Limb (tissue), 2 donors: Measurements from ENCODE around the gene ELOB.

Experiments used
- DNase-seq, 2 donors: peaks; one replicate each; pipeline ENCODE4 v3.0.0-alpha.2; 2016; ENCODE audit errors: extremely low spot score in 2 of 2

ELOB gene

DNA sequence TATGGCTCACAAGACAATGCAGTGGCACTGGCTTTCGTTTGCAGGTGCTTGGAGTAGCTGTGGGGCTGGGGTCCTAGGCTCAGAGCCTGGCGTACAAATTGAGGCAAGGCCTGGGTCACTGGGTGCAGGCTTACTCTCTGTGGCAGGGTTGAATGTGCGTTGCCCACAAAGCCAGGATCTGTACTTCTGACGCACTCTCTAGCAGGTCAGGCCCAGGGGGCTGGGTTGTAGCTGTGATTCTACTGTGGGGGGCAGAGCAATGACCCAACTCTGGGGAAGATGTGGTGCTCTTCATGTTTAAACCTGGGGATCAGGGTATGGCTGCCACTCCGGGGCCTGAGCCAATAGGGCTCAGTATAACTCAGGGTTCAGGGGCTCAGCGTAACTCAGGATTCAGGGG is 33.6 kb upstream of the ELOB start:
- no peak for DNase-seq

DNA sequence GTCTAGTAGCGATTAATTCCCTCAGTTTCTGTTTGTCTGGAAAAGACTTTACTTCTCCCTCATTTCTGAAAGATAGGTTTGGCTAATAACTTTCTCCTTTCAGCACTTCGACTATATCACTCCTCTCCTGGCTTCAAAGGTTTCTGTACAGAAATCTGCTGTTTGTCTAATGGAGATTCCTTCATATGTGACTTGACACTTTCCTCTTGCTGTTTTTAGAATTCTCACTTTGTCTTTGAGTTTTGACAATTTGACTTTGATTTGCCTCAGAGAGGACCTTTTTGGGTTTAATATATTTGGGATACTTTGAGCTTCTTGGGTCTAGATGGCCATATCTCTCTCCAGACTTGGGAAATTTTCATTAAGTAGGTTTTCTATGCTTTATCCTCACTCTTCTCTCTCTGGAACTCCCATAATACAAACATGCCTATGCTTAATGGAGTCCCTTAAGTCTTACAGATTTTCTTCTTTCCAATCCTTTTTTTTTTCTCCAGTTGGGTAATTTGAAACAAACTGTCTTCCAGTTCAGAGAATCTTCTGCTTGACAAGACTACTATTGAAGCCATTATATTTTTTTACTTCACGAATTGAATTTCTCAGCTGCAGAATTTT is 32.2 kb upstream of the ELOB start:
- no peak for DNase-seq

DNA sequence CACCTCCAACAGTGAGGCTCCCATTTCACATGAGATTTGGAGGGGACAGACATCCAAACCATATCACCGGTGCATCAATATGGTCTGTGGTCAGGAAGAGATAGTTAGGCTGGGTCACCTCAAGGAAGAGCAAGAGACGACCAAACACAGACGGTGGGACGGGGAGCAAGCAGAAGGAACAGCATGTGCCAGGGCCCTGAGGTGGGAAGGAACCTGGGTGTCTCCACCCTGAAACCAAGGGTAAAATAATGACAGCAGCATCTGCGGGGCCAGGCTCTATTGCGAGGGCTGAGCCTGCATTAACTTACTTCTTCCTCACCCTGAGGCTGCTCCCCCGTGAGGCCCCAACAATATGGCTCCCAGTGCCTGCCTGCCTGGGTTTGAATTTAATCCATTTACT is 31.1 kb upstream of the ELOB start:
- DNase-seq, result no peak

DNA sequence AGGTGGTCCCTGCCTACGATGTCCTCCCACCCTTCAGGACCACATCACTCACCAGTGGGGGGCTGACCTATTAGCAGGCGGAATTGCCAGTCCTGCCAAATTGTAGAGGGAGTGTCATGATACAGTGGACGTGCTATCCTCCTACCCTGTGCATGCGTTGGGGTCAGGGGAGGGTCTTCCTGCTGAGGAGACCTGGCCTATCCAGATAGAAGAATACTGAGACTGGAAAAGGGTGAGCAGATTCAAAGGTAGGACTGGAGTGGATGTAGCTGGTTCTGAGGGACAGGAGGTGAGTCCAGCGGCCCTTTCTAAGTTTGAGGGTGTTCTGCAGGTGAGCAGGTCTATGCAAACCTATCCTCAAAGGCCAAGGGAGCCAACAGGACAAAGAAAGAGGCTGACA is 29.2 kb upstream of the ELOB start:
- no peak for DNase-seq

DNA sequence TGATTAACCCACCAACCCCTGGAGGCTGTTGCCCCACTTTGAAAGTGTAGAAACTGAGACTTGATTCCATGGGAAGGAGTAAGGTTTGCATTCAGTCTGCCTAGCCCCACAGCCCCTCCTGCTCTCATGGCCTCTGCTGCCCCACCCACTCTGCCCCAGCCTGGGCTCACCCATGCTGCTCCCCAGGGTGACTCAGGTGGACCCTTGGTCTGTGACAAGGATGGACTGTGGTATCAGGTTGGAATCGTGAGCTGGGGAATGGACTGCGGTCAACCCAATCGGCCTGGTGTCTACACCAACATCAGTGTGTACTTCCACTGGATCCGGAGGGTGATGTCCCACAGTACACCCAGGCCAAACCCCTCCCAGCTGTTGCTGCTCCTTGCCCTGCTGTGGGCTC is 27.6 kb upstream of the ELOB start:
- DNase-seq, result no peak

DNA sequence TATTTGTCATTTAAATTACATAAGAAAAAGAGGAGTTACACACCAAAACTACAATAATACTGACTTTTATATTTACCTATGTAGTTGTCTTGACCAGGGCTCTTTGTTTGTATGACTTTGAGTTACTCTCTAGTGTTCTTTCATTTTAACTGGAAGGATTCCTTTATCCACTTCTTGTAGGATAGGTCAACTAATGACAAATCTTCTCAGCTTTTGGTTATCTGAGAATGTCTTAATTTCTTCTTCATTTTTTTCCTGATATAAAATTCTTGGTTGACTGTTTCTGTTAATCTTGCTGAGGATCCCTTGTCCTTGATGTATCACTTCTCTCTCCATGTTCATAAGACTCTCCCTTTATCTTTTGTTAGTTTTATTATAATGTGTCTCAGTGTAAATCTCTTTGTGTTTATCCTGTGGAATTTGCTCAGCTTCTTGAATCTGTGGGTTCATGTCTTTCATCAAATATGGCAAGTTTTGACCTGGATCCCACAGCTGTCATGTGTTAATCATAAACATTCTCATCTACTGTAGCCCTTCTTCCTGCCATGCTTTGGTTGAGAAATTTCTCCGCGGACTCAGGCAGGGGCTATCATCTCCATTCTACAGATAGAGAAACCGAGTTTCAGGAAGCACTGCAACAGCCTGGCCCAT is 26.6 kb upstream of the ELOB start:
- no peak for DNase-seq

DNA sequence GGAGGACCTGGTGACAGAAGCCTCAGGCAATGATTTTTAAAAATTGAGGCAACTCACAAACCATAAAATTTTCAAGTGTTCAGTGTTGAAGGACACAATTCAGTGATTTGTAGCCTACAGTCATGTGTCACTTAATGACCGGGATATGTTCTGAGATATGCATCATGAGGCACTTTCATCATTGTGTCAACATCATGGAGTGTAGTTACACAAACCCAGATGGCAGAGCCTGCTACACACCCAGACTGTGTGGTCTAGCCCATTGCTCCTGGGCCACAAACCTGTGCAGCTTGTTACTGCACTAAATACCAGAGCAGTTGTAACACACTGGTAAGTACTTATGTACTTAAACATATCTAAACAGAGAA is 22.8 kb upstream of the ELOB start:
- DNase-seq, result no peak

DNA sequence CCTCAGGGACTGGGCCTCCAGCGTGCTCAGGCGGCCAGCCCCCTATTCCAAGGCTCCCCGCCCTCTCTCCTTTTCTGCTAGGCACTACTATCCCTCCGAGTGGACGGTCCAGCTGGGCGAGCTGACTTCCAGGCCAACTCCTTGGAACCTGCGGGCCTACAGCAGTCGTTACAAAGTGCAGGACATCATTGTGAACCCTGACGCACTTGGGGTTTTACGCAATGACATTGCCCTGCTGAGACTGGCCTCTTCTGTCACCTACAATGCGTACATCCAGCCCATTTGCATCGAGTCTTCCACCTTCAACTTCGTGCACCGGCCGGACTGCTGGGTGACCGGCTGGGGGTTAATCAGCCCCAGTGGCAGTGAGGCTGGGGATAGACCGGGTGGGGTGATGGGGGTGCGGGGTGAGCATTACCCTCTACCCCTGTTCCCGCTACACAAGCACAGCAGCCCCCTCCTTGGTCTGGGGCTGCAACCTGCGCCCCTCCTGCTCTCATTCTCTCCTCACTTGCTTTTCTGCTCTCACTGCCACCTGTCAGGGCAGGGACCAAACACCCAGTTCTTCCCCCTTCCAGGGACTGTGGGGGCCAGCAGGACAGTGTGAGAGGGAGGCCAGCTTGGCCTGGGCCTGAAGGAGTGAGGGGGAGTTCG is 22.3 kb upstream of the ELOB start:
- DNase-seq, result no peak

DNA sequence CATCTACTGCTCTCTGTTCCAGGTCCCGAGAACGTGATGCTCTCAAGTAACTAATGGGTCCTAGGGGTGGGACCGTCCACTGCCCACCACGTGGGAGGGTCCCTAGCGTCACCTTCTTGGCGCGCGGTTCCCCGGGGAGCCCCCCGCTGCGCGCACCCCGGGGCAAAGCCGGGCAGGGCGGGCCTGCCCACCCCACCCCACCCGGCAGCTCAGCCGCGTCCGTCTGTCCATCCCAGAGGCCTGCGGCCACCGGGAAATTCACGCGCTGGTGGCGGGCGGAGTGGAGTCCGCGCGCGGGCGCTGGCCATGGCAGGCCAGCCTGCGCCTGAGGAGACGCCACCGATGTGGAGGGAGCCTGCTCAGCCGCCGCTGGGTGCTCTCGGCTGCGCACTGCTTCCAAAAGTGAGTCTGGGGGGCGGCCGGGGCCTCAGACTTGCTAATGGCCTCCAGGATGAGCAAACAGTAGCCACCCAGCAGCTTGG is 21.7 kb upstream of the ELOB start:
- no peak for DNase-seq

DNA sequence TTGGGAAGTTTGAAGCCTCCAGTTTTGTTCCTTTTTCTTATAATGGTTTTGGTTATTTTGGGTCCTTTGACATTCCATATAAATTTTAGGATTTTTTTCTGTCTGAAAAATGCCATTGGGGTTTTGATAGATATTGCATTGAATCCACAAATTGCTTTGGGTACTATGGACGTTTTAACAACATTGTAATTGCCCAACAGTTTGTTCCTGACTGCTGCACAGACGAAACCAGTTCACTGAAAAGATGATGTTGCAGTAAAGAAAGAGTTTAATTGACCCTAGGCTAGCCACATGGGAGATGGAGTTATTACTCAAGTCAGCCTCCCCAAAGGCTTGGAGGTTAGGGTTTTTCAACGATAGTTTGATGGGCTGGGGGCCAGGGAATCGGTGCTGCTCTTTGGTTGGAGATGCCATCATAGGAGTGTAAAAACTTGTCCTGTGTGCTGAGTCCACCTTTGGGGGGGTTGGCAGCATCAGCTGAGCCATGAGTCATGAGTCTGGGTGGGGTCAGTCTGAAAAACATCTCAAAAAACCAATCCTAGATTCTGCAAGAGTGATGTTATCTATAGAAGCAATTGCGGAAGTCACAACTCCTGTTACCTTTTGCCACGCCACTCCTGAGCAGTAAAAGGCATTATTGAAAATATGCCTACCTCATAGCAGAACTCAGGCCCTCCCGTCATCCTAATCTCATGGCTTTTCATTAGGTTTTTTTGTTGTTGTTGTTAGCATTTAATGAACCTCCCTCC is 18.5 kb upstream of the ELOB start:
- no peak for DNase-seq

DNA sequence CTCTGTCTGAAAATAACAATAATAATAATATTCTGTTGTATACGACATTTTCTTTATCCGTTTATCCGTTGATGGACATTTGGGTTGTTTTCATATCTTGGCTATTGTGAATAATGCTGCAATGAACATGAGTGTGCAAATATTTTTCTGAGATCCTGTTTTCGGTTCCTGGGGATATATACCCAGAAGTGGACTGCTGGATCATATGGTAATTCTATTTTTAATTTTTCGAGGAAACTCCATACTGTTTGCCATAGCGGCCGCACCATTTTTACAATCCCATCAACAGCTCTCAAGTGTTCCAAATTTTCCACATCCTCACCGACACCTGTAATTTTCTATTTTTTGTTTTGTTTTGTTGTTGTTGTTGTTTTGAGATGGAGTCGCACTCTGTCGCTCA is 15.9 kb upstream of the ELOB start:
- no peak for DNase-seq

DNA sequence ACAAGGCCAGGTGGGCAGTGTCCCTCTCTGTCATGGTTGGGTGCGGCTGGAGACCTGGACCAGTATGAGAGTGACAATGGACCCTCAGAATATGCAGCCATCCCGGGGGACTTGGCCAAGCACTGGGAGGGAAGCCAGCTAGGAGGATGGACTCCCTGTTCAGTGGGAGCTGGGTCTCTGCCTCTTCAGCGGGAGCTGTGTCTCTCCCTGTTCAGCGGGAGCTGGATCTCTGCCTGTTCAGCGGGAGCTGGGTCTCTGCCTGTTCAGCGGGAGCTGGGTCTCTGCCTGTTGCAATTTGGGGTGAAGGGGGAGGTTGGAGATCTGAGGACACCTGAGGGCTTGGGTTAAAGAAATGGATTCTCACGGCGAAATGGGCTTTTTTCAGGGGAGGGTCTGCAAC is 14.1 kb upstream of the ELOB start:
- DNase-seq, result no peak

DNA sequence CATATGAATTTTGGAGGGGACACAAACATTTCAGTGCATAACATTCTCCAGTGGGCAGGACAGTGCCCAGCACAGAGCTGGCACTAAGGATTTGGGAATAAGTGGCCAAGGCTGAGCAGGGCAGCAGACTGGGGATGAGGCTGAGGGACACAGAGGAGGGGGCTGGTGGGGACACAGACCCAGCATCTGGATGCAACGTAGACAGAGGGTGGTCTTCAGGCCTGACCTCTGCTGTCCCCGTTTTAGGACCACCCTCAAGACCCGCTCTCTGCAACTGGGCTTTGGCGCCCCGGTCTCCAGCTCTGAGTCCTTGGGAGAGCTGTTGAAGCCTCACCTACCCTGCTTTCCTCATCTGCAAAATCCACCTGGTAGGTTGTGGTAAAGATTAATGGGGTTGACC is 13.6 kb upstream of the ELOB start:
- no peak for DNase-seq

DNA sequence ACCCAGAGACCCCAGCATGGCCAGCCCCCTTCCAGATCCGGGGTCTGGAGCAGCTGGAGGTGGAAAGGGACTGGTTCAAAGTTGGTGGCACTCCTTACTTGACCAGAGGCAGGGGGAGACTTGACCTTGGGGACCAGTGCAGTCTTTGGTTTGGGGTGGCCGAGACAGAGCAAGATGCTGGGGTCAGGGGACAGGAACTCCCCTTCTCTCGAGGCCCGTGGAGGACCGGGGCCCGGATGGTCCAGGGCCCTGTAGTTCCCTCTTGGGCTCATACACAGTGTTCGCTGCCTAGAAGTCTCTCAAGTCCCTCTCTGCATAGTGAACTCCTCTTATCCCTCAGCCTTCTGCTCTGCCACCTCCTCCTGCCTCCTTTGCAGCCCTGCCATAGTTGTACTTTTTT is 10.9 kb upstream of the ELOB start:
- no peak for DNase-seq

DNA sequence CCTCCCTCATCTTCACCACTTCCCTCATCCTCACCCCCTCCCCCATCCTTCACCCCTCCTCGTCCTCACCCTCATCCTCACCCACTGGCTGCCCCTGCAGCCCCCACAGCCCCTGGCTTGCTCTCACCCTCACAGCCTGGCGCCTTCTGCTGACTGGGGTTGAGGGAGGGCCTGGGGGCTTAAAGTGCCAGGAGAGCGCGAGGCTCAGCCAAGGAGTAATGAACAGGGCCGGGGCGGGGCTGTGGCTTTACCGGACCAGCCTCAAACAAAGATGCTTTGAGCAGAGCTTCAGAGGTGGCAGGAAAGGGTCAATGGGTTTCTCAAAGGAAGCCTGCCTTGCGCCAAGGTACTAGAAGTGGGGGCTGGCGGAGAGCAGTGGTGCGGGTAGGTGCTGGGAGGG is 10.3 kb upstream of the ELOB start, which contains the start of gene PRSS33:
Gene PRSS33, minus strand, starts transcription at position 155 of the 400 bp plus-strand sequence. CDS start 1,013 bp downstream, outside the sequence.
- no peak for DNase-seq

DNA sequence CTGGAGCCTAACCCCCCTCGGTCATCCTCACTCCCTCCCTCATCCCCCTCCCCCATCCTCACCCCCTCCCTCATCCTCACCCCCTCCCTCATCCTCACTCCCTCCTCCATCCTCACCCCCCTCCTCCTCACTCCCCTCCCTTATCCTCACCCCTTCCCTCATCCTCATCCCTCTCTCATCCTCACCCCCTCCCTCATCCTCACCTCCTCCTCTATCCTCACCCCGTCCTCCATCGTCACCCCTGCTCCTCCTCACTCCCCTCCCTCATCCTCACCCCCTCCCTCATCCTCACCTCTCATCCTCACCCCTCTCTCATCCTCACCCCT is 9.7 kb upstream of the ELOB start:
- no peak for DNase-seq

DNA sequence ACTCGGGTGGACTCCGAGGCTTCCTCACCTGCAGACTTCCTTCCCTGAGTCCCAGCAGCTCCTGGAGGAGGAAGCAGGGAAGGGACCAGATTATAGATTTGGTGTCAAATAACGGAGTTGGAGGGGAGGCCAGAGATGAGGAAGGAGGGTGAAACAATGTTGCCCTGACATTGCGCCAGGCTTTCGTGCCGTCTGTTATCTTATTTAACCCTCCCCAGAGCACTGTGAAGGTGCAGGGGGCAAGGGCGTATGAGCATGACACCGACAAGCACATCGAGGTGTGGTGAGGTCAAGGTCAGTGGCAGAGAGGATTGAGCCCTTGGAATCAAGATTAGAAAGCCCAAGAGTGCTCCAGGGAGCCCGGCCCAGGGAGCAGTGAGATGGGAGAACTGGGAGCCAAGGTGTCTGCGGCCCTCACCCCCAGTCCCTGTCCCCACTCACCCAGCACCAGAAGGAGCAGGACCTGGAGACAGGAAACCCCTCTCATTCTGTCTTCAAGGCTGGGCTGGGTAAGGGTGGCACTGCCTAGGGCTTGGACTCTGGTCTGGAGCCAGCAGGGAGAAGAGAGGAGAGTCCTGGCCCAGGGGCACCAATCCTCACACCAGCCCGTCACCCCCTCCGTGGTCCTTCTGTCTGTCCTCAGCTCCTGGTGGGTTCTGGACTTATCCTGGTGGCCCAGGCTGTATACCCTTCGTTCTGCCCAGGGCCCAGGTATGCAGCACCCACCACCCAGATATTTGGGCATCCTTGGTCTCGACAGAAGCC is 9.2 kb upstream of the ELOB start:
- no peak for DNase-seq

DNA sequence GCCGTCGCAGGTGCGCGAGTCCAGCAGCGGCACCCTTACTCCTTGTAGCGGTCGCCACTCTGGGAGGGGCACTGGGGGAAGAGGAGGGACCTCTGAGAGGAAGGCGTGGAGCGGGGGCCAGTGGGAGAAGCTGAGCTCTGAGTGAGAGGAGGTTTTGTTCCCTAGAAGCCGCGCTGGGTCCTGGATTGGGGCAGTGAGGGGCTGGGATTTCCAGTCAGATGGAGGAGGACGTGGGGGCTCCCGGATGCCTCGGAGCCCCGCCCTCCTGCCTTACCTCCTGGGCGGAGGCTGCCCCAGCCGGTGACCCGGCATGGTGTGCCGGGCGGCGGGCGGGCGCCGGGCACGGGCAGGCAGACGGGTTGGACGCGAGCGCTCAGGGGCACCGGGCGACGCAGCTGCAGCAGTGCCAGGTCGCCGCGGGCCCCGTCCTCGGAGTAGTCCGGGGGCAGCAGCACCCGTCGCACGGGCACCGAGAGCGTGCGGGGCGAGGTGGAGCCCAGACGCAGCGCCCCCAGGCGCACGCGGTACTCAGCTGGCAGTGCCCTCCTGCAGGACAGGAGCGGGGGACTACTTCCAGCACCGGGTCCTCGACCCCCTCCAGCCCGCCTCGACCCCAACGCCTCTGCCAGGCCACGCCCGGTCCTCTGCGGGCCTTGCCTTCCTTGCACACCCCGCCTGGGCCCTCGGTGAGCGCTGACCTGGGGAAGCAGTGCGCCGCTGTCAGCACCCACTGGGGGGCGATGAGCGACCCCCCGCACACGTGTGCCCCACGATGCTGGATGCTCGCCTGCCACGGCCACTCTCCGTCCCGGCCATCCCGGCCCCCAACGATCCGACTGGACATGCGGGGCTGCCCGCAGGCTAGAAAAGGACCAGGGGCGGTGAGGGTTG is 8.3 kb upstream of the ELOB start:
- peak in 1 of 2 donors; percentile 30 for DNase-seq

DNA sequence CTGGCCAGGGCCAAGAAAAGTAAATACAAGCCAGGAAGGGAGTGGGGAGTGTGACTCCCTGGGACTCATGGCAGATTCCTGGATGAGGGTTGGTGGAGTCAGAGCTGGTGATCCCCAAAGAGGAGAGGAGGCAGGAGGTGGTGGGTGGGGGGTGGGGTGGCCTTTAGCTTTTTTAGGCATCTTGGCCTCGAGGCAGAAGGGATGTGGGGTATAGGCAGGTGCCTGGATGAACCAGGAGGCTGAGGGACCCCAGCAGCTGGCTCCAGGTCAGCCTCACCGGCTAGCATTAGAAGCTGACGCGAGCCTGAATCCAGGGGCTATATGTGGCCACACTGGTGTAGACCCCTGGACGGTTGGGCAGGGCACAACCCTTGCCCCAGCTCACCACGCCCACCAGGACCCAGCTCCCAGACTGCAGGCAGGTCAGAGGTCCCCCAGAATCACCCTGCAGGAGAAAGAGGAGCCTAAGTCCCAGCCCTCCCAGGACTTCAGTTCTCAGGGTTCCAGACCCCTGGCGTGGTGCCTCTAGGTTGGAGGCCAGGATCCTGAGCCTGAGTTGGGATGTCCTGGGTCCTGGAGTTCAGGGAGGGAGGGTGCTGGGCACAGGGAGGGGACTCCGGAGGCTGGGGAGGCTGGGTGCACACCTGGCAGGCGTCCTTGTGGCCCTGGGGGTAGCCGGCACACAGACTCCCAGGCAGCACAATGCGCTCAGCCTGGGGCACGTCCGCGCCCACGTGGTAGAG is 7.4 kb upstream of the ELOB start:
- DNase-seq, result no peak
